ENCODE data around the gene LST1. TPM values are rescaled to one million over a fixed set of nuclear protein-coding genes. Genes with fewer than 3 reads are reported as not detected.
"Not testable (repeated sequence)": the region's sequence is repeated elsewhere in the genome, so short reads cannot be mapped to it uniquely, and the experiment has no call there.

Gene LST1
- total RNA-seq, 1 experiment from 2014 or later = not detected

GRCh38 chr6:31586599-31587281 lies 663 bp downstream of the LST1 start:
- Mint-ChIP-seq H3K27me3 (ENCODE audit: insufficient read depth, unreplicated experiment) (no peaks in the 10 kb centered on the region), H3K9me3 (ENCODE audit: unreplicated experiment) (no peaks in the 10 kb centered on the region), H3K36me3 (ENCODE audit: insufficient read depth, unreplicated experiment) (no peaks in the 10 kb centered on the region), H3K27ac (ENCODE audit: low read depth, unreplicated experiment) (no peak overlapping the region), H3K4me3 (ENCODE audit: unreplicated experiment) (no peak overlapping the region), H3K4me1 (ENCODE audit: insufficient read depth, unreplicated experiment) (peaks cover 8% of the 10 kb centered on the region)
- CTCF ChIA-PET = interaction anchor here (1.1 to 18.9 kb wide), 2 partner anchors 11 to 12 kb away, joined by 4 to 215 read pairs; partner anchors contain the start of genes NCR3 and TNF
- TF ChIP-seq CTCF (IDR thresholded peaks at IDR 0.05; ENCODE audit: unreplicated experiment) = no peak
- POLR2A ChIA-PET = interaction anchor here (0.6 to 1.5 kb wide), 2 partner anchors 12 to 27 kb away, joined by 3 to 6 read pairs; no protein-coding TSS in a partner anchor
- DNase-seq (ENCODE audit: unreplicated experiment) = no peak
- intact Hi-C loops (cut with micrococcal nuclease) = no loop called here
- no TSS peak for BruUV-seq (replicated peaks)

GRCh38 chr6:31587791-31588777 lies 2.0 kb downstream of the LST1 start:
- DNase-seq (ENCODE audit: unreplicated experiment) = no peak
- no peak for TF ChIP-seq CTCF (IDR thresholded peaks at IDR 0.05; ENCODE audit: unreplicated experiment)
- Mint-ChIP-seq H3K27me3 (ENCODE audit: insufficient read depth, unreplicated experiment) (no peaks in the 10 kb centered on the region), H3K36me3 (ENCODE audit: insufficient read depth, unreplicated experiment) (no peaks in the 10 kb centered on the region), H3K4me1 (ENCODE audit: insufficient read depth, unreplicated experiment) (peaks cover 6% of the 10 kb centered on the region), H3K4me3 (ENCODE audit: unreplicated experiment) (no peak overlapping the region), H3K27ac (ENCODE audit: low read depth, unreplicated experiment) (no peak overlapping the region), H3K9me3 (ENCODE audit: unreplicated experiment) (no peaks in the 10 kb centered on the region)
- CTCF ChIA-PET = interaction anchor here (0.5 to 18.9 kb wide), 4 partner anchors 9 to 105 kb away, joined by 3 to 215 read pairs (median 4); partner anchors contain the start of genes NCR3 and TNF
- no TSS peak for BruUV-seq (replicated peaks)
- POLR2A ChIA-PET = no interaction called here
- intact Hi-C loops (cut with micrococcal nuclease) = no loop called here

- CTCF ChIA-PET = interaction anchor here (0.6 to 18.9 kb wide), 3 partner anchors 8 to 191 kb away, joined by 3 to 215 read pairs (median 3); partner anchors contain the start of gene NCR3
- TF ChIP-seq CTCF (IDR thresholded peaks at IDR 0.05; ENCODE audit: unreplicated experiment) = no peak
- Mint-ChIP-seq H3K36me3 (ENCODE audit: insufficient read depth, unreplicated experiment) (no peaks in the 10 kb centered on the region), H3K4me3 (ENCODE audit: unreplicated experiment) (no peak overlapping the region), H3K27ac (ENCODE audit: low read depth, unreplicated experiment) (peak overlapping the region; percentile 13), H3K4me1 (ENCODE audit: insufficient read depth, unreplicated experiment) (peaks cover 6% of the 10 kb centered on the region), H3K27me3 (ENCODE audit: insufficient read depth, unreplicated experiment) (no peaks in the 10 kb centered on the region), H3K9me3 (ENCODE audit: unreplicated experiment) (no peaks in the 10 kb centered on the region)
- no peak for DNase-seq (ENCODE audit: unreplicated experiment)
- POLR2A ChIA-PET = no interaction called here
- BruUV-seq (replicated peaks) = no TSS peak
- intact Hi-C loops (cut with micrococcal nuclease) = no loop called here
These were observed 3.0 kb downstream of the LST1 start for GRCh38 chr6:31588871-31589650.

GRCh38 chr6:31590691-31591090 lies 4.6 kb downstream of the LST1 start:
- DNase-seq (ENCODE audit: unreplicated experiment); H3K4me3 Mint-ChIP-seq (ENCODE audit: unreplicated experiment); BruUV-seq (replicated peaks); H3K4me1 Mint-ChIP-seq (ENCODE audit: insufficient read depth, unreplicated experiment); H3K27me3 Mint-ChIP-seq (ENCODE audit: insufficient read depth, unreplicated experiment); intact Hi-C loops (cut with micrococcal nuclease); H3K9me3 Mint-ChIP-seq (ENCODE audit: unreplicated experiment); H3K36me3 Mint-ChIP-seq (ENCODE audit: insufficient read depth, unreplicated experiment); POLR2A ChIA-PET; H3K27ac Mint-ChIP-seq (ENCODE audit: low read depth, unreplicated experiment): not testable (repeated sequence)
- CTCF ChIA-PET = interaction anchor here (0.6 to 18.9 kb wide), 4 partner anchors 7 to 104 kb away, joined by 3 to 215 read pairs (median 3); partner anchors contain the start of gene NCR3

Measured in MCF 10A (cell line).